ENCODE data around the gene OR2S2. TPM values are rescaled to one million over a fixed set of nuclear protein-coding genes. Genes with fewer than 3 reads are reported as not detected.

OR2S2 gene
- total and polyA plus RNA-seq, 2 of the 8 experiments (the other 6 are each of a cell fraction or from before 2014, with no cell fraction given) = not detected

- Histone ChIP-seq H2BK12ac (ENCODE audit: low read depth, low read length) (no peak overlapping the region), H3K23ac (ENCODE audit: insufficient read length) (no peak overlapping the region), H3K9ac (replicated peaks in 1 of 4; ENCODE audit: extremely low read depth in 1 of 4, low read depth in 3 of 4, low read length in 3 of 4) (no peak overlapping the region), H2AK5ac (ENCODE audit: low read depth, low read length) (no peak overlapping the region), H4K20me1 (replicated peaks in 1 of 2; ENCODE audit: control insufficient read depth in 1 of 2, insufficient read depth in 2 of 2, low read length in 2 of 2) (no peaks in the 10 kb centered on the region), H3K4me1 (replicated peaks in 1 of 4; ENCODE audit: control insufficient read depth in 3 of 4, insufficient read depth in 4 of 4, low read length in 3 of 4) (no peaks in the 10 kb centered on the region), H3K36me3 (ENCODE audit: control insufficient read depth in 2 of 4, insufficient read depth in 4 of 4, low read length in 3 of 4) (no peaks in the 10 kb centered on the region), H4K91ac (replicated peaks; ENCODE audit: insufficient read length, low read length) (no peak overlapping the region), H2BK5ac (ENCODE audit: low read depth, low read length) (no peak overlapping the region), H3K27me3 (replicated peaks in 1 of 4; ENCODE audit: control insufficient read depth in 3 of 4, extremely low read depth in 1 of 4, insufficient read depth in 3 of 4, low read length in 3 of 4) (no peaks in the 10 kb centered on the region), H3K4ac (replicated peaks; ENCODE audit: insufficient read length, low read depth, low read length) (no peak overlapping the region), H3K4me2 (ENCODE audit: insufficient read depth in 1 of 2, low read depth in 2 of 2, low read length in 2 of 2) (no peak overlapping the region), H3K9me3 (ENCODE audit: insufficient read depth in 2 of 2, low read depth in 1 of 2, low read length in 1 of 2) (no peaks in the 10 kb centered on the region), H3K27ac (ENCODE audit: low read depth, low read length) (no peak overlapping the region), H3K4me3 (ENCODE audit: extremely low read depth in 1 of 4, insufficient read depth in 2 of 4, low read depth in 3 of 4, low read length in 4 of 4) (no peak overlapping the region), H3K79me1 (ENCODE audit: low read depth, low read length) (no peaks in the 10 kb centered on the region), H3K14ac (ENCODE audit: insufficient read length) (no peak overlapping the region), H2AFZ (ENCODE audit: low read length) (no peak overlapping the region), H4K8ac (ENCODE audit: extremely low read depth, insufficient read depth, low read length) (no peak overlapping the region), H3K56ac (replicated peaks; ENCODE audit: insufficient read length, low read depth, low read length) (no peak overlapping the region), H3K23me2 (ENCODE audit: low read depth, low read length) (no peaks in the 10 kb centered on the region), H2BK20ac (ENCODE audit: low read length) (no peak overlapping the region), H2BK120ac (replicated peaks; ENCODE audit: low read depth, low read length) (no peak overlapping the region), H3K18ac (ENCODE audit: extremely low read depth, low read length) (no peak overlapping the region), H4K5ac (ENCODE audit: insufficient read length, low read depth, low read length) (no peak overlapping the region), H3K79me2 (ENCODE audit: control insufficient read depth in 1 of 2, insufficient read depth in 2 of 2, low read length in 2 of 2) (no peaks in the 10 kb centered on the region), H2BK15ac (ENCODE audit: low read length) (no peak overlapping the region)
- CTCF ChIA-PET (ENCODE audit: partially characterized antibody) = interaction anchor here (1.2 kb wide), 1 partner anchor 164 kb away, joined by 3 read pairs; no protein-coding TSS in a partner anchor
- POLR2A ChIA-PET (ENCODE audit: partially characterized antibody) = no interaction called here
- no peak for FAIRE-seq
- 81% methylated on average over 3 of the region's 3 CpGs; no CpG with 5 or more reads in 1 of the 2 experiments for WGBS, 2 experiments (ENCODE audit: extremely low coverage in 1 of 2, insufficient coverage in 1 of 2, insufficient read length in 1 of 2, insufficient replicate concordance in 2 of 2, low coverage in 1 of 2, low lambda C conversion rate in 2 of 2, missing lambda C conversion rate in 1 of 2)
- DNase-seq (ENCODE audit: low read depth in 1 of 2, low spot score in 2 of 2) = no peak
- TF ChIP-seq SP4 (IDR thresholded peaks at IDR 0.05; ENCODE audit: low read length) (no peak), NRF1 (IDR thresholded peaks at IDR 0.05; ENCODE audit: low read depth, low read length) (no peak), RNF2 (IDR thresholded peaks at IDR 0.05; ENCODE audit: borderline replicate concordance, low read depth, low read length, missing control alignments, poor library complexity, severe bottlenecking) (no peak), TCF12 (IDR thresholded peaks at IDR 0.05; ENCODE audit: low read depth, low read length) (no peak), EZH2 (IDR thresholded peaks at IDR 0.05; ENCODE audit: low read depth, low read length, severe bottlenecking) (no peak), GABPA (IDR thresholded peaks at IDR 0.05; ENCODE audit: borderline replicate concordance, insufficient read depth, low read length) (no peak), E2F6 (IDR thresholded peaks at IDR 0.05) (no peak)
Observed at GRCh38 chr9:35990155-35990554, 32.2 kb upstream of the OR2S2 start.

Measured in H1 (cell line).